Globus pallidus (tissue), 1 donor: ENCODE results near the gene B4GALT5.
"Not testable (repeated sequence)": the region's sequence is repeated elsewhere in the genome, so short reads cannot be mapped to it uniquely, and the experiment has no call there.

Experiments
- DNase-seq: peaks from one replicate; pipeline ENCODE4 v3.0.0-alpha.2; 2015; ENCODE audit warnings: low spot score

B4GALT5 gene

GRCh38 chr20:49713753-49714712 is at the start of gene B4GALT5:
Gene B4GALT5 (minus strand): TSS chr20:49713878. CDS start chr20:49713690, 188 bp downstream.
- peak; percentile 78 for DNase-seq

- no peak for DNase-seq
Measured at GRCh38 chr20:49762940-49763766, 49.5 kb upstream of the B4GALT5 start.

- not testable (repeated sequence) for DNase-seq
Measured at GRCh38 chr20:49761888-49762287, 48.2 kb upstream of the B4GALT5 start.

- DNase-seq: no peak
Measured at GRCh38 chr20:49759266-49759950, 45.7 kb upstream of the B4GALT5 start.

- DNase-seq: no peak
Measured at GRCh38 chr20:49758781-49759180, 45.1 kb upstream of the B4GALT5 start.

GRCh38 chr20:49757597-49757996 is 43.9 kb upstream of the B4GALT5 start:
- no peak for DNase-seq

- no peak for DNase-seq
Measured at GRCh38 chr20:49756241-49756640, 42.6 kb upstream of the B4GALT5 start.

GRCh38 chr20:49754596-49754995 is 40.9 kb upstream of the B4GALT5 start:
- DNase-seq: no peak

GRCh38 chr20:49753133-49753532 is 39.5 kb upstream of the B4GALT5 start:
- no peak for DNase-seq

- DNase-seq: no peak
Measured at GRCh38 chr20:49752201-49752903, 38.7 kb upstream of the B4GALT5 start.

GRCh38 chr20:49751397-49751736 is 37.7 kb upstream of the B4GALT5 start:
- no peak for DNase-seq

- DNase-seq: no peak
Measured at GRCh38 chr20:49750611-49751396, 37.1 kb upstream of the B4GALT5 start.

GRCh38 chr20:49749625-49750024 is 35.9 kb upstream of the B4GALT5 start:
- no peak for DNase-seq

- no peak for DNase-seq
Measured at GRCh38 chr20:49748525-49748838, 34.8 kb upstream of the B4GALT5 start.

- peak; percentile 60 for DNase-seq
Measured at GRCh38 chr20:49747707-49748524, 34.2 kb upstream of the B4GALT5 start.

- no peak for DNase-seq
Measured at GRCh38 chr20:49742948-49743347, 29.3 kb upstream of the B4GALT5 start.

- no peak for DNase-seq
Measured at GRCh38 chr20:49741977-49742376, 28.3 kb upstream of the B4GALT5 start.

- no peak for DNase-seq
Measured at GRCh38 chr20:49740807-49741206, 27.1 kb upstream of the B4GALT5 start.

GRCh38 chr20:49739042-49739441 is 25.4 kb upstream of the B4GALT5 start:
- DNase-seq: no peak

- DNase-seq: no peak
Measured at GRCh38 chr20:49737260-49737659, 23.6 kb upstream of the B4GALT5 start.
